H4 (cell line): ENCODE measurements around the gene ADGB. TPM values are rescaled to one million over a fixed set of nuclear protein-coding genes. Genes with fewer than 3 reads are reported as not detected.
"Not testable (repeated sequence)": the region's sequence is repeated elsewhere in the genome, so short reads cannot be mapped to it uniquely, and the experiment has no call there.

Source experiments
- DNase-seq: peaks from one replicate; pipeline ENCODE4 v3.0.0-alpha.2; 2015; ENCODE audit warnings: low spot score
- total RNA-seq: library from RNA; depleted of rRNA; stranded (reverse); fragments of >200 nt; shearing (Covaris generic); gene quantifications from 2 replicates; pipeline ENCODE4 v1.2.3, GENCODE V29; 2014; rRNA removed

Gene ADGB
- total RNA-seq, result not detected in 2 replicates

GRCh38 chr6:146598772-146599405 lies at the start of gene ADGB:
Gene ADGB, plus strand, starts transcription at chr6:146598972. Its CDS starts 69 bp downstream, at chr6:146599041.
- DNase-seq, result no peak

GRCh38 chr6:146550911-146551310 lies 47.9 kb upstream of the ADGB start:
- no peak for DNase-seq

- DNase-seq, result no peak
These were observed 47.2 kb upstream of the ADGB start for GRCh38 chr6:146551545-146551944.

GRCh38 chr6:146553377-146554135 lies 45.2 kb upstream of the ADGB start:
- DNase-seq, result no peak

GRCh38 chr6:146560607-146561006 lies 38.2 kb upstream of the ADGB start:
- no peak for DNase-seq

GRCh38 chr6:146566661-146567060 lies 32.1 kb upstream of the ADGB start:
- not testable (repeated sequence) for DNase-seq

- not testable (repeated sequence) for DNase-seq
These were observed 30.2 kb upstream of the ADGB start for GRCh38 chr6:146568619-146569018.

- DNase-seq, result no peak
These were observed 24.6 kb upstream of the ADGB start for GRCh38 chr6:146574211-146574610.

- DNase-seq, result no peak
These were observed 20.7 kb upstream of the ADGB start for GRCh38 chr6:146578054-146578453.

- DNase-seq, result no peak
These were observed 16.8 kb upstream of the ADGB start for GRCh38 chr6:146581968-146582367.

GRCh38 chr6:146582857-146583256 lies 15.9 kb upstream of the ADGB start:
- no peak for DNase-seq

- DNase-seq, result no peak
These were observed 14.8 kb upstream of the ADGB start for GRCh38 chr6:146583966-146584365.

GRCh38 chr6:146587459-146587858 lies 11.3 kb upstream of the ADGB start:
- DNase-seq, result no peak

- no peak for DNase-seq
These were observed 8.3 kb upstream of the ADGB start for GRCh38 chr6:146590492-146590891.

GRCh38 chr6:146592451-146592850 lies 6.3 kb upstream of the ADGB start:
- no peak for DNase-seq

GRCh38 chr6:146593986-146594385 lies 4.8 kb upstream of the ADGB start:
- no peak for DNase-seq

GRCh38 chr6:146594495-146594894 lies 4.3 kb upstream of the ADGB start:
- no peak for DNase-seq

GRCh38 chr6:146595972-146596731 lies 2.6 kb upstream of the ADGB start:
- no peak for DNase-seq

GRCh38 chr6:146601352-146601751 lies 2.6 kb downstream of the ADGB start:
- no peak for DNase-seq

- DNase-seq, result no peak
These were observed 3.8 kb downstream of the ADGB start for GRCh38 chr6:146602526-146602925.

- DNase-seq, result no peak
These were observed 15.2 kb downstream of the ADGB start for GRCh38 chr6:146613947-146614346.

- no peak for DNase-seq
These were observed 21.9 kb downstream of the ADGB start for GRCh38 chr6:146620655-146621054.

GRCh38 chr6:146628350-146628749 lies 29.6 kb downstream of the ADGB start:
- no peak for DNase-seq
